HepG2 (cell line): Measurements from ENCODE around the gene FAM219A. TPM values are rescaled to one million over a fixed set of nuclear protein-coding genes. Genes with fewer than 3 reads are reported as not detected.

Experiments
- BCL3 ChIP-seq: sonication (generic); formaldehyde crosslinking; IDR thresholded peaks from 2 replicates; pipeline ENCODE4 v1.5.1; 2020; ENCODE audit warnings: mild to moderate bottlenecking, missing genetic modification reagents, moderate library complexity
- CENPT ChIP-seq: sonication (generic); formaldehyde crosslinking; IDR thresholded peaks from 2 replicates; pipeline ENCODE4 v1.8.0; 2022; ENCODE audit warnings: low read depth, mild to moderate bottlenecking, moderate library complexity, missing genetic modification reagents
- EEA1 ChIP-seq: sonication (generic); formaldehyde crosslinking; IDR thresholded peaks from 2 replicates; pipeline ENCODE4 v1.5.1; 2020; ENCODE audit warnings: mild to moderate bottlenecking, missing genetic modification reagents, borderline replicate concordance
- HMGXB3 ChIP-seq: sonication (generic); formaldehyde crosslinking; IDR thresholded peaks from 2 replicates; pipeline ENCODE4 v1.4.0; 2020; ENCODE audit warnings: missing genetic modification reagents, borderline replicate concordance
- IKZF1 ChIP-seq: fragments of 450-650 bp; IDR thresholded peaks from 2 replicates; pipeline ENCODE4 v1.7.1; 2016
- ISX ChIP-seq: sonication (generic); formaldehyde crosslinking; conservative IDR thresholded peaks from 2 replicates; pipeline ENCODE4 v1.5.0; 2020; ENCODE audit warnings: missing genetic modification reagents
- MEIS1 ChIP-seq: sonication (generic); formaldehyde crosslinking; IDR thresholded peaks from 2 replicates; pipeline ENCODE4 v1.9.0; 2021; ENCODE audit warnings: mild to moderate bottlenecking, missing genetic modification reagents, moderate library complexity, borderline replicate concordance
- MXD4 ChIP-seq: IDR thresholded peaks from 2 replicates; pipeline ENCODE4 v1.6.1; 2016; ENCODE audit warnings: mild to moderate bottlenecking, missing biosample characterization, missing genetic modification reagents
- ONECUT2 ChIP-seq: sonication (generic); formaldehyde crosslinking; IDR thresholded peaks from 2 replicates; pipeline ENCODE4 v1.4.0; 2020; ENCODE audit warnings: missing genetic modification reagents
- PATZ1 ChIP-seq: sonication (generic); formaldehyde crosslinking; IDR thresholded peaks from 2 replicates; pipeline ENCODE4 v1.4.0; 2020; ENCODE audit warnings: missing genetic modification reagents
- SATB2 ChIP-seq: sonication (generic); formaldehyde crosslinking; IDR thresholded peaks from 2 replicates; pipeline ENCODE4 v1.5.0; 2020; ENCODE audit warnings: missing genetic modification reagents
- SCMH1 ChIP-seq: sonication (generic); formaldehyde crosslinking; IDR thresholded peaks from 2 replicates; pipeline ENCODE4 v1.9.0; 2021; ENCODE audit warnings: missing genetic modification reagents, mild to moderate bottlenecking, borderline replicate concordance
- SRSF9 ChIP-seq: fragments of 200-400 bp; formaldehyde crosslinking; IDR thresholded peaks from 2 replicates; pipeline ENCODE4 v1.6.1; 2018; ENCODE audit warnings: borderline replicate concordance, mild to moderate bottlenecking, low read depth, low read length; ENCODE audit not compliant: insufficient read depth, poor library complexity, severe bottlenecking
- TAF15 ChIP-seq: fragments of 200-400 bp; formaldehyde crosslinking; IDR thresholded peaks from one replicate; pipeline ENCODE4 v1.6.1; 2018; ENCODE audit warnings: mild to moderate bottlenecking, low read depth, low read length; ENCODE audit not compliant: poor library complexity, severe bottlenecking
- TBP ChIP-seq: sonication (generic); formaldehyde crosslinking; IDR thresholded peaks from 2 replicates; pipeline ENCODE4 v1.5.0; 2020; ENCODE audit warnings: missing genetic modification reagents
- TEAD3 ChIP-seq: optimal IDR thresholded peaks from 2 replicates; pipeline ENCODE3; 2016; ENCODE audit warnings: borderline replicate concordance
- ZKSCAN5 ChIP-seq: sonication (generic); formaldehyde crosslinking; IDR thresholded peaks from 2 replicates; pipeline ENCODE4 v1.5.1; 2020; ENCODE audit warnings: mild to moderate bottlenecking, missing genetic modification reagents
- ZNF230 ChIP-seq: sonication (generic); formaldehyde crosslinking; IDR thresholded peaks from 2 replicates; pipeline ENCODE4 v1.4.0; 2020; ENCODE audit warnings: mild to moderate bottlenecking, missing genetic modification reagents
- ZNF260 ChIP-seq: sonication (generic); formaldehyde crosslinking; IDR thresholded peaks from 2 replicates; pipeline ENCODE4 v1.4.0; 2020; ENCODE audit warnings: missing genetic modification reagents, low read depth, mild to moderate bottlenecking, borderline replicate concordance
- ZNF614 ChIP-seq: IDR thresholded peaks from 2 replicates; pipeline ENCODE4 v1.6.1; 2018; ENCODE audit warnings: missing biosample characterization, missing genetic modification reagents, inconsistent platforms, borderline replicate concordance
- ZNF709 ChIP-seq: sonication (generic); formaldehyde crosslinking; IDR thresholded peaks from 2 replicates; pipeline ENCODE4 v1.5.0; 2020; ENCODE audit warnings: mild to moderate bottlenecking, missing genetic modification reagents
- ZNF781 ChIP-seq: sonication (generic); formaldehyde crosslinking; IDR thresholded peaks from 2 replicates; pipeline ENCODE4 v1.5.1; 2020; ENCODE audit warnings: borderline replicate concordance, mild to moderate bottlenecking, missing genetic modification reagents; ENCODE audit errors: not compliant biosample characterization
- ZNF841 ChIP-seq: sonication (generic); formaldehyde crosslinking; IDR thresholded peaks from 2 replicates; pipeline ENCODE4 v1.8.1; 2023; ENCODE audit warnings: missing genetic modification reagents, borderline replicate concordance
- ZNF879 ChIP-seq: sonication (generic); formaldehyde crosslinking; IDR thresholded peaks from 2 replicates; pipeline ENCODE4 v1.8.1; 2023; ENCODE audit warnings: missing genetic modification reagents
- polyA plus RNA-seq, 8 experiments: library from polyadenylated mRNA; depleted of rRNA in 3 of 8; stranded (reverse) in 7 of 8; unstranded in 1 of 8; fragments of >200 nt; fragmentation: Illumina TruSeq in 4 of 8; extraction: Trizol in 4 of 8; gene quantifications; 2 replicates each; pipeline versions ENCODE4 v1.2.1 to v1.2.3, GENCODE V29; 2011 to 2016; ENCODE audit warnings: low read depth in 4 of 8, missing spikeins in 1 of 8, mixed read lengths in 1 of 8; ENCODE audit not compliant: insufficient read depth in 1 of 8
- total RNA-seq, 5 experiments: library from RNA; depleted of rRNA; stranded (reverse); fragments of >200 nt; fragmentation: Illumina TruSeq; extraction: Trizol; gene quantifications; 2 replicates each; pipeline ENCODE4 v1.2.3, GENCODE V29; 2016; ENCODE audit warnings: low read depth in 1 of 5

The FAM219A gene
- total and polyA plus RNA-seq, 2 of the 13 experiments (the other 11 are each of a cell fraction or from before 2014, with no cell fraction given), result 3.9 to 6.4 TPM

- TF ChIP-seq ZNF781 (CRISPR knock-in tag) (no peak), ZNF260 (CRISPR knock-in tag) (no peak), TEAD3 (peak; percentile 27), ZNF614 (CRISPR knock-in tag) (no peak), BCL3 (CRISPR knock-in tag) (no peak), TAF15 (no peak), SRSF9 (no peak), ZNF841 (no peak), MXD4 (no peak), PATZ1 (CRISPR knock-in tag) (no peak), EEA1 (CRISPR knock-in tag) (no peak), SCMH1 (no peak), TBP (CRISPR knock-in tag) (no peak), ISX (0 out of 2 replicates have a peak, but pooled peaks have one; percentile 57), CENPT (CRISPR knock-in tag) (no peak), ZKSCAN5 (no peak), HMGXB3 (CRISPR knock-in tag) (0 out of 2 replicates have a peak, but pooled peaks have one; percentile 49), ZNF879 (no peak), IKZF1 (no peak), ZNF709 (CRISPR knock-in tag) (no peak), MEIS1 (CRISPR knock-in tag) (no peak), ZNF230 (CRISPR knock-in tag) (no peak), SATB2 (CRISPR knock-in tag) (no peak), ONECUT2 (CRISPR knock-in tag) (no peak)
Measured at GRCh38 chr9:34493972-34494535, 35.7 kb upstream of the FAM219A start (continued).
